Measurements from ENCODE around the gene HSPB6. TPM values are rescaled to one million over a fixed set of nuclear protein-coding genes. Genes with fewer than 3 reads are reported as not detected.

Gene HSPB6
- total and polyA plus RNA-seq, 2 donors = 0.28 to 18.9 TPM

GRCh38 chr19:35738021-35738886 is 18.6 kb downstream of the HSPB6 start:
- H3K27ac ChIP-seq (ENCODE audit: low read depth in 1 of 2, low read length in 1 of 2) = no peak overlapping the region

GRCh38 chr19:35736913-35737886 is 19.6 kb downstream of the HSPB6 start:
- no peak overlapping the region for H3K27ac ChIP-seq (ENCODE audit: low read depth in 1 of 2, low read length in 1 of 2)
- peaks cover 10 to 28% of the 10 kb centered on the region in 2 donors for H3K4me1 ChIP-seq (ENCODE audit: control insufficient read depth in 2 of 2, insufficient read depth in 2 of 2, low read length in 2 of 2)
- peaks cover 54 to 60% of the 10 kb centered on the region in 2 donors for H3K36me3 ChIP-seq (ENCODE audit: control insufficient read depth in 2 of 2, insufficient read depth in 2 of 2, low read length in 1 of 2)
- no peak overlapping the region for H3K4me3 ChIP-seq (ENCODE audit: low read length in 2 of 2)
- H3K27me3 ChIP-seq (ENCODE audit: control insufficient read depth in 2 of 2, insufficient read depth in 1 of 2, low read length in 1 of 2) = no peaks in the 10 kb centered on the region
- no peak for DNase-seq (ENCODE audit: low read depth in 6 of 9, low spot score in 9 of 9)
- 89% methylated on average over 22 of the region's 22 CpGs for WGBS
- no peaks in the 10 kb centered on the region for H3K9me3 ChIP-seq (ENCODE audit: control insufficient read depth in 2 of 2, insufficient read depth in 1 of 2, low read length in 1 of 2)

More at GRCh38 chr19:35738021-35738886, 18.6 kb downstream of the HSPB6 start:
- Histone ChIP-seq H3K4me1 (ENCODE audit: control insufficient read depth in 2 of 2, insufficient read depth in 2 of 2, low read length in 2 of 2) (peaks cover 17 to 37% of the 10 kb centered on the region in 2 donors), H3K4me3 (ENCODE audit: low read length in 2 of 2) (no peak overlapping the region), H3K27me3 (ENCODE audit: control insufficient read depth in 2 of 2, insufficient read depth in 1 of 2, low read length in 1 of 2) (no peaks in the 10 kb centered on the region), H3K36me3 (ENCODE audit: control insufficient read depth in 2 of 2, insufficient read depth in 2 of 2, low read length in 1 of 2) (peaks cover 49 to 51% of the 10 kb centered on the region in 2 donors), H3K9me3 (ENCODE audit: control insufficient read depth in 2 of 2, insufficient read depth in 1 of 2, low read length in 1 of 2) (no peaks in the 10 kb centered on the region)
- WGBS = 97% methylated on average over 37 of the region's 37 CpGs
- no peak for DNase-seq (ENCODE audit: low read depth in 6 of 9, low spot score in 9 of 9)

- WGBS = 94% methylated on average over 5 of the region's 5 CpGs
- DNase-seq (ENCODE audit: low read depth in 6 of 9, low spot score in 9 of 9) = no peak
- Histone ChIP-seq H3K27ac (ENCODE audit: low read depth in 1 of 2, low read length in 1 of 2) (no peak overlapping the region), H3K4me1 (ENCODE audit: control insufficient read depth in 2 of 2, insufficient read depth in 2 of 2, low read length in 2 of 2) (peaks cover 1 to 9% of the 10 kb centered on the region in 2 donors), H3K27me3 (ENCODE audit: control insufficient read depth in 2 of 2, insufficient read depth in 1 of 2, low read length in 1 of 2) (no peaks in the 10 kb centered on the region), H3K36me3 (ENCODE audit: control insufficient read depth in 2 of 2, insufficient read depth in 2 of 2, low read length in 1 of 2) (peaks cover 77 to 83% of the 10 kb centered on the region in 2 donors), H3K4me3 (ENCODE audit: low read length in 2 of 2) (no peak overlapping the region), H3K9me3 (ENCODE audit: control insufficient read depth in 2 of 2, insufficient read depth in 1 of 2, low read length in 1 of 2) (no peaks in the 10 kb centered on the region)
Observed at GRCh38 chr19:35734889-35735288, 21.9 kb downstream of the HSPB6 start.

GRCh38 chr19:35734273-35734672 is 22.6 kb downstream of the HSPB6 start:
- no peak for DNase-seq (ENCODE audit: low read depth in 6 of 9, low spot score in 9 of 9)
- H3K9me3 ChIP-seq (ENCODE audit: control insufficient read depth in 2 of 2, insufficient read depth in 1 of 2, low read length in 1 of 2) = no peaks in the 10 kb centered on the region
- H3K4me3 ChIP-seq (ENCODE audit: low read length in 2 of 2) = no peak overlapping the region
- whole genome bisulfite sequencing = 98% methylated on average over 8 of the region's 8 CpGs
- peaks cover 0 to 5% of the 10 kb centered on the region in 2 donors for H3K4me1 ChIP-seq (ENCODE audit: control insufficient read depth in 2 of 2, insufficient read depth in 2 of 2, low read length in 2 of 2)
- no peak overlapping the region for H3K27ac ChIP-seq (ENCODE audit: low read depth in 1 of 2, low read length in 1 of 2)
- H3K36me3 ChIP-seq (ENCODE audit: control insufficient read depth in 2 of 2, insufficient read depth in 2 of 2, low read length in 1 of 2) = peaks cover 81 to 89% of the 10 kb centered on the region in 2 donors
- H3K27me3 ChIP-seq (ENCODE audit: control insufficient read depth in 2 of 2, insufficient read depth in 1 of 2, low read length in 1 of 2) = no peaks in the 10 kb centered on the region

GRCh38 chr19:35733180-35734125 is 23.4 kb downstream of the HSPB6 start:
- 98% methylated on average over 35 of the region's 35 CpGs for WGBS
- no peak overlapping the region for H3K27ac ChIP-seq (ENCODE audit: low read depth in 1 of 2, low read length in 1 of 2)
- no peak overlapping the region for H3K4me3 ChIP-seq (ENCODE audit: low read length in 2 of 2)
- H3K4me1 ChIP-seq (ENCODE audit: control insufficient read depth in 2 of 2, insufficient read depth in 2 of 2, low read length in 2 of 2) = peaks cover 0 to 5% of the 10 kb centered on the region in 2 donors
- no peak for DNase-seq (ENCODE audit: low read depth in 6 of 9, low spot score in 9 of 9)
- no peaks in the 10 kb centered on the region for H3K9me3 ChIP-seq (ENCODE audit: control insufficient read depth in 2 of 2, insufficient read depth in 1 of 2, low read length in 1 of 2)
- H3K27me3 ChIP-seq (ENCODE audit: control insufficient read depth in 2 of 2, insufficient read depth in 1 of 2, low read length in 1 of 2) = no peaks in the 10 kb centered on the region
- peaks cover 81 to 91% of the 10 kb centered on the region in 2 donors for H3K36me3 ChIP-seq (ENCODE audit: control insufficient read depth in 2 of 2, insufficient read depth in 2 of 2, low read length in 1 of 2)

GRCh38 chr19:35732540-35733179 is 24.2 kb downstream of the HSPB6 start:
- DNase-seq (ENCODE audit: low read depth in 6 of 9, low spot score in 9 of 9) = no peak
- Histone ChIP-seq H3K27ac (ENCODE audit: low read depth in 1 of 2, low read length in 1 of 2) (no peak overlapping the region), H3K4me1 (ENCODE audit: control insufficient read depth in 2 of 2, insufficient read depth in 2 of 2, low read length in 2 of 2) (peaks cover 0 to 5% of the 10 kb centered on the region in 2 donors), H3K4me3 (ENCODE audit: low read length in 2 of 2) (no peak overlapping the region), H3K9me3 (ENCODE audit: control insufficient read depth in 2 of 2, insufficient read depth in 1 of 2, low read length in 1 of 2) (no peaks in the 10 kb centered on the region), H3K36me3 (ENCODE audit: control insufficient read depth in 2 of 2, insufficient read depth in 2 of 2, low read length in 1 of 2) (peaks cover 79 to 91% of the 10 kb centered on the region in 2 donors), H3K27me3 (ENCODE audit: control insufficient read depth in 2 of 2, insufficient read depth in 1 of 2, low read length in 1 of 2) (no peaks in the 10 kb centered on the region)
- whole genome bisulfite sequencing = 98% methylated on average over 25 of the region's 25 CpGs

GRCh38 chr19:35731779-35732405 is 24.9 kb downstream of the HSPB6 start:
- Histone ChIP-seq H3K4me3 (ENCODE audit: low read length in 2 of 2) (no peak overlapping the region), H3K4me1 (ENCODE audit: control insufficient read depth in 2 of 2, insufficient read depth in 2 of 2, low read length in 2 of 2) (peaks cover 0 to under 1% of the 10 kb centered on the region in 2 donors), H3K27me3 (ENCODE audit: control insufficient read depth in 2 of 2, insufficient read depth in 1 of 2, low read length in 1 of 2) (no peaks in the 10 kb centered on the region), H3K9me3 (ENCODE audit: control insufficient read depth in 2 of 2, insufficient read depth in 1 of 2, low read length in 1 of 2) (no peaks in the 10 kb centered on the region), H3K27ac (ENCODE audit: low read depth in 1 of 2, low read length in 1 of 2) (no peak overlapping the region), H3K36me3 (ENCODE audit: control insufficient read depth in 2 of 2, insufficient read depth in 2 of 2, low read length in 1 of 2) (peaks cover 80 to 96% of the 10 kb centered on the region in 2 donors)
- no peak for DNase-seq (ENCODE audit: low read depth in 6 of 9, low spot score in 9 of 9)
- 98% methylated on average over 21 of the region's 21 CpGs for WGBS

Measured in thymus (tissue), 11 donors.